T1000 (cell line): ENCODE results near the gene SLC6A20.

Experiments used
- DNase-seq: peaks from one replicate; lab custom pipeline; 2025; ENCODE audit warnings: mixed read lengths; lab: John Stamatoyannopoulos, UW

Gene SLC6A20

DNA sequence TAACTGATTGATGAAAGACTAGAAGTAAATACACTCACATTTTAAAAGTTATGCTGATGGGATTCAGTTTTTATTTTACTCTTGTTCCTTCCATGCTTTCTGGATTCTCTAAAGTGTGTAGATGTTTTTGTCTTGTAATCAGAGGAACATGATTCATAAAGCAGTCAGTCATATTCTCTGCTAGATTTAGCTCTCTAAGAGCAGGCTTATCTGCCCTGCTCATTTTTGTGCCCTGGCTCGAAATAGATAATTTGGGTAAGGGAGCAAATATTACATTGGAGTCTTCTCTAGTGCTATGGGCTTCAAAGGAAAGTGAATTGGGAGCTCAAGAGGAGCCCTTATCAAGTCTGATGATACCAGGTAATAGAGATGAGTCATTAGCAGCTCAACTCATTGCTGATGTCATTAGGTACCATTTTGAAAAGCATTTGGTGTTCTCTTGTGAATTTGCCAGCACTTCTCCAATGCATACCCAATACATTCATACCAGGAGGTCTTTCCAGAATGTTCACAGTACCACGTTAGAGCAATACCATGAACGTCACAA, 79.5 kb downstream of the SLC6A20 start:
- DNase-seq, result no peak

DNA sequence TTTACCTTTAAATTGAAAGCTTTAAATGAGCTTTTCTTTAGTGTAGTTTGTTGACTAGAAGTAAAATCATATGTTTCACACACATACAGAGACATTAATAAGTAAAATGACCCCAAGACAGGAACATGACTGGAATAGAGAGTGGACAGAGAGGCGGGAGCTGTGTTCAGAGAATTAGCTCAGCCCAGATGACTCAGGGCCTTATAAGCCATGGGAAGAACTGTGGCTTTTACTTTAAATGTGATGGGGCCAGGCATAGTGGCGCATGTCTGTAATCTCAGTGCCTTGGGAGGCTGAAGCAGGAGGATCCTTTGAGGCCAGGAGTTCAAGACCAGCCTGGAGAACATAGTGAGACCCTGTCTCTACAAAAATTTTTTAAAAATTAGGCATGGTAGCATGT, 80.4 kb downstream of the SLC6A20 start:
- DNase-seq, result no peak

DNA sequence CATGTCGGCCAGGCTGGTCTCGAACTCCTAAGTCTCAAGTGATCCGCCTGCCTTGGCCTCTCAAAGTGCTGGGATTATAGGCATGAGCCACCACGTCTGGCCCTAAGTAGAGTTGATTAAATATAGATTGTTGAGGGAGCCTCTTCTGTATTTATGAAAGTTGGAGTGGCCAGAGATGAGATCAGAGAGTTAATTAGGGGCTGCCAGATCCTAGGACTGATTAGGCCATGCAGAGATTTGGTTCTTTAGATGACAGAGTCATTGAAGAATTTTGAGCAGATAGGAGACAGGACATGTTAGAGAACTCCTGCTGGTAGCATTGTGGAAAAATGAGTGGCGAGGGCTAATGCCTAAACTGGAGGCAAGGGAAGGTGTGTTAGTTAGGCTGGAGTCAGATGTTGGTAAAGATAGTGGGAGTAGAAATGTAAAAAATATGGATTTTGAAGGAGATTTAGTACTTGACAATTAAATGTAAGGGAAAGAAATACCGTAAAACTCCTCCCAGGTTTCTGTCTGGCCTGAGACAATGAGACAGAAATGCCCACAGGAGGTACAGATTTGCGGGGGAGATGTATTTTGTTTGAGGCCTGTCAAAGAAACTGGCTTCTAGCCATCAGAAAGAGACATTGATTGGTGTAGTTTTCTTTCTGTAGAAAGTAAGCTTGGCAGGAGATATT, 83.8 kb downstream of the SLC6A20 start:
- no peak for DNase-seq

DNA sequence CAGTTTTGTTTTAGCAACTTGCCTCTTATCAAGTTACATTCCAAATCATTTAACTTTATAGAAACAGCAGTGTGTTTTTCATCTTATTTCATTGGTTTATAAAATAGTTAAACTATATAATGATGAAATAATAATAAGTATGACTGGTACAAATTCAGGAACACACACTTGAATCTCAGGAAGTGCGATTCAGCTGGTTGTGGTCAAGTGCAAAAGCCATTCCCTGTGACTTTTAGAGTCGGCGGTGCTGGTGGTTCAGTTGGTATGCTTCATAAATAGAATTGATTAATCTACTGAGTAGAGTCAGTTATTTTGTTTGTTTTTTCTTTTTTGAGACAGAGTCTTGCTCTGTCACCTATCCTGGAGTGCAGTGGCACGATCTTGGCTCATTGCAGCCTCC, 84.4 kb downstream of the SLC6A20 start:
- DNase-seq, result no peak

DNA sequence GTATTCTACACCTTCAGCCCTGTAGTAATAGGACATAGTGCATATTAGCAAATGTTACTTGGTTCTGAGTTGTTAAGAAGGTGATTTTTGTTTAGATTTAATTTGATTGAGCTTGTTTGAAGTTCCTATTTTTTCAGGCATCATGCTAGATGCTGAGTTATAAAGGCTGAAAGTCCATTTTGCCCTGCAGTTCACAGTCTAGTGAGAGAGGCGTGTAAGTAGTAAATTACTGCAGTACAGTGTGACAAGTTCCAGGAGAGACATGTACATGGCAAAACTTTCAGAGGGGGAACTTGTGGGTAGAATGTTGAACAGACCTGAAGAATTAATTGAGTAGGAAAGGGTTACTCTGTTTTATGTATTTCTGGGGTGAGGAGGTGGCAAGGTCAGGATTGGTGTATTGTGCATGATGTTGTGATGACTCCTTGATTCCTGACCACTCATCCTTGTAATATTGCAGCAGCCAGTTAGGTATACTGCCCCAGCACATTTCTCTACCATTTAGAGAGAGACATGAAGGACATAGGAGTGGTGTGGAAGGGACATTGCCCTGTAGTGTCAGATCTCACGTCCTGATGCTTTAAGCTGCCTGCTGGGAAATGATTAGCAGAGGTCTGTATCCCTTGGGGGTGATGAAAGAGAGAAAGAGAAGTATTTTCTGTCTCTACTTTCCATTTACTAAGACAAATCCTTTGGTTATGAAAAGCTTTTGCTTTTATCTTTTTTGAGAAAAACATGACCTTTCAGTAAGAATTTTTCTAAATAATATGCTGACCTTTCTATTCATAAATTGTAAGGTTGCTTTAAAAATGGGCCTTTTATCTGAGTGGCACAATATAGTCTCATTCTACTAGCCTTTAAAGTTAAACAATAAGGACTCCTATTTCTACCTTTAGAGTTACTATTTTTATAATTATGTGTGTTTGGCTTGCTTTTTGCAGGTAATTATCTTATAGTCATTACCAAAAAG, 90.2 kb downstream of the SLC6A20 start:
- no peak for DNase-seq
